Caco-2 (cell line): ENCODE data around the gene PLCD4. TPM values are rescaled to one million over a fixed set of nuclear protein-coding genes. Genes with fewer than 3 reads are reported as not detected.

Source experiments
- BruUV-seq: library from RNA; stranded (reverse); fragments of 400-500 nt; replicated peaks from 2 replicates; lab custom pipeline; 2021; lab: Mats Ljungman, UMichigan
- CTCF ChIA-PET: fragments of 300-600 bp; sonication (Branson Sonifier 250); formaldehyde crosslinking; loops from one replicate; lab custom pipeline; 2022; ENCODE audit warnings: antibody characterized with exemption; lab: Charles Lee
- POLR2A ChIA-PET: fragments of 300-600 bp; sonication (Branson Sonifier 250); formaldehyde crosslinking; loops from one replicate; lab custom pipeline; 2022; ENCODE audit warnings: antibody characterized with exemption; lab: Charles Lee
- DNase-seq, 2 experiments: peaks; one replicate each; pipeline versions ENCODE4 v3.0.0 to v3.0.0-alpha.2; 2020 to 2022
- H3K27me3 ChIP-seq: replicated peaks from 2 replicates; pipeline ENCODE4 v1.6.0; 2011; ENCODE audit warnings: low read length; ENCODE audit not compliant: control insufficient read depth, insufficient read depth
- H3K36me3 ChIP-seq: 2 replicates; pipeline ENCODE4 v1.5.1; 2011; ENCODE audit warnings: low read length; ENCODE audit not compliant: control insufficient read depth, insufficient read depth
- H3K4me1 ChIP-seq: fragments of 250-450 bp; sonication (Bioruptor Pico); 2 replicates; pipeline ENCODE4 v1.5.1; 2020; ENCODE audit warnings: mild to moderate bottlenecking
- H3K4me3 ChIP-seq: 2 replicates; pipeline ENCODE4 v1.5.1; 2011; ENCODE audit warnings: low read depth, mild to moderate bottlenecking, control low read depth, low read length
- H3K9me3 ChIP-seq: fragments of 250-450 bp; sonication (Bioruptor Pico); 2 replicates; pipeline ENCODE4 v1.5.1; 2020; ENCODE audit warnings: mild to moderate bottlenecking, moderate library complexity
- H3K27ac Mint-ChIP-seq: one replicate; pipeline ENCODE4 v1.8.0; 2022; ENCODE audit warnings: mixed read lengths; ENCODE audit not compliant: unreplicated experiment
- H3K27me3 Mint-ChIP-seq: one replicate; pipeline ENCODE4 v1.8.0; 2022; ENCODE audit warnings: mixed read lengths; ENCODE audit not compliant: insufficient read depth, unreplicated experiment
- H3K36me3 Mint-ChIP-seq: one replicate; pipeline ENCODE4 v1.8.0; 2022; ENCODE audit warnings: mild to moderate bottlenecking, mixed read lengths; ENCODE audit not compliant: insufficient read depth, unreplicated experiment
- H3K4me1 Mint-ChIP-seq: one replicate; pipeline ENCODE4 v1.8.0; 2022; ENCODE audit warnings: low read depth, mixed read lengths; ENCODE audit not compliant: unreplicated experiment
- H3K4me3 Mint-ChIP-seq: one replicate; pipeline ENCODE4 v1.8.0; 2022; ENCODE audit warnings: mild to moderate bottlenecking, moderate library complexity, mixed read lengths; ENCODE audit not compliant: unreplicated experiment
- H3K9me3 Mint-ChIP-seq: one replicate; pipeline ENCODE4 v1.8.0; 2022; ENCODE audit warnings: mixed read lengths; ENCODE audit not compliant: unreplicated experiment
- intact Hi-C: fragments of 100-400 bp; cut with micrococcal nuclease; formaldehyde crosslinking; loops from one replicate; pipeline ENCODE4 v1.10.0; 2022; ENCODE audit not compliant: unreplicated experiment
- total RNA-seq: library from RNA; stranded (reverse); gene quantifications from 2 replicates; pipeline ENCODE4 v1.2.3, GENCODE V29; 2022
- TF ChIP-seq, protein P1 (sequence below), 2 experiments: fragments of 200-600 bp in 1 of 2; IDR thresholded peaks; 1 replicate in 1 of 2; 2 replicates in 1 of 2; pipeline versions ENCODE4 v1.5.1 to v1.8.0; 2011 to 2022; ENCODE audit warnings: antibody characterized with exemption in 1 of 2, control low read depth in 1 of 2, inconsistent platforms in 1 of 2, low read depth in 1 of 2, low read length in 1 of 2, mild to moderate bottlenecking in 1 of 2, moderate library complexity in 1 of 2; ENCODE audit not compliant: insufficient read depth in 1 of 2, severe bottlenecking in 1 of 2, unreplicated experiment in 1 of 2

Gene PLCD4
- total RNA-seq, 1 experiment from 2014 or later: 0.48 TPM

DNA sequence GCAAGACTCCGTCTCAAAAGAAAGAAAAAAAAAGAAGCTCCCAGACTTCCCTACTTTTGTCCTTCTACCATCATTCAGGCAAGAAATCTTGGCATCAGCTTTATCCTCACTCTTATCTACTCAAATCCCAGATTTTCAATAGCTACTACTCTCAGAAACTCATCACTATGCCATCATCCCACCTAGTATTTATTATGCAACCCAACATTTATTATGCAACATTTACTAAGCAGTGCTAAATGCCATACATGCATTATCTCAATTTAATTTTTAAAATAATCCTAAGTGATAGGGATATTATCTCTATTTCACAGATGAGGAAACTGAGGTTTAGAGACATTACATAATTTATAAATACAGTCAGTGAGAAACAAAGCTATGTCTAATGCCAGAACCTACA lies 43.6 kb upstream of the PLCD4 start:
- peaks cover 28% of the 10 kb centered on the region for H3K36me3 Mint-ChIP-seq
- DNase-seq: no peak
- TF ChIP-seq, protein P1, sequence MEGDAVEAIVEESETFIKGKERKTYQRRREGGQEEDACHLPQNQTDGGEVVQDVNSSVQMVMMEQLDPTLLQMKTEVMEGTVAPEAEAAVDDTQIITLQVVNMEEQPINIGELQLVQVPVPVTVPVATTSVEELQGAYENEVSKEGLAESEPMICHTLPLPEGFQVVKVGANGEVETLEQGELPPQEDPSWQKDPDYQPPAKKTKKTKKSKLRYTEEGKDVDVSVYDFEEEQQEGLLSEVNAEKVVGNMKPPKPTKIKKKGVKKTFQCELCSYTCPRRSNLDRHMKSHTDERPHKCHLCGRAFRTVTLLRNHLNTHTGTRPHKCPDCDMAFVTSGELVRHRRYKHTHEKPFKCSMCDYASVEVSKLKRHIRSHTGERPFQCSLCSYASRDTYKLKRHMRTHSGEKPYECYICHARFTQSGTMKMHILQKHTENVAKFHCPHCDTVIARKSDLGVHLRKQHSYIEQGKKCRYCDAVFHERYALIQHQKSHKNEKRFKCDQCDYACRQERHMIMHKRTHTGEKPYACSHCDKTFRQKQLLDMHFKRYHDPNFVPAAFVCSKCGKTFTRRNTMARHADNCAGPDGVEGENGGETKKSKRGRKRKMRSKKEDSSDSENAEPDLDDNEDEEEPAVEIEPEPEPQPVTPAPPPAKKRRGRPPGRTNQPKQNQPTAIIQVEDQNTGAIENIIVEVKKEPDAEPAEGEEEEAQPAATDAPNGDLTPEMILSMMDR (IDR thresholded peaks at IDR 0.05; ENCODE audit: insufficient read depth in 1 of 2, low read depth in 1 of 2, low read length in 1 of 2, severe bottlenecking in 1 of 2, unreplicated experiment in 1 of 2): no peak
- peaks cover 7% of the 10 kb centered on the region; the same call in 1 of the 2 replicates for H3K4me1 ChIP-seq
- intact Hi-C loops: loop anchor here (10.0 kb wide), 1 partner anchor 269 kb away; the partner anchor contains the start of gene TMBIM1
- CTCF ChIA-PET: no interaction called here
- H3K27me3 ChIP-seq: no peaks in the 10 kb centered on the region
- no peaks in the 10 kb centered on the region for H3K9me3 Mint-ChIP-seq
- no peak overlapping the region for H3K4me3 Mint-ChIP-seq
- H3K4me3 ChIP-seq: no peak overlapping the region
- H3K27me3 Mint-ChIP-seq: no peaks in the 10 kb centered on the region
- POLR2A ChIA-PET: no interaction called here
- no peaks in the 10 kb centered on the region for H3K9me3 ChIP-seq
- no TSS peak for BruUV-seq
- H3K27ac Mint-ChIP-seq: no peak overlapping the region
- no peaks in the 10 kb centered on the region for H3K36me3 ChIP-seq
- peaks cover 20% of the 10 kb centered on the region for H3K4me1 Mint-ChIP-seq

DNA sequence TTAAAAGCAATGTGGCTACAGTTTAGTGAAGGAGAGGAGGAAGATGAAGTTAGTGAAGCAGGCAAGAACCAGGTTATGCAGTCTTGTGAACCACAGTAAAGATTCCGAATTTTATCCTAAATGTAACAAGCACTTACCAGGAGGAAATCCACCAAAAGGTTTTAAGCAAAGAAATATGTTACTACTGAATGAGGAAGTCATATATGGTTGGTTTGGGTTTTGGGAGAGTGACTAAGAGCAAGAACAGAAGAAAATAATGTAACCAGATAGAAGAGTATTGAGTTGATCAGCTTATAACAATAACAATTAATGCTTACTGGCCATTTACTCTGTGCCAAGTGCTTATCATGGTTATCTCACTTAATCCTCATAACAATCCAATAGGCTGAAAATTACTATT lies 41.4 kb upstream of the PLCD4 start:
- ChIA-PET CTCF (no interaction called here), POLR2A (no interaction called here)
- Mint-ChIP-seq H3K27ac (no peak overlapping the region), H3K9me3 (no peaks in the 10 kb centered on the region), H3K36me3 (peaks cover 38% of the 10 kb centered on the region), H3K4me1 (peaks cover 36% of the 10 kb centered on the region), H3K27me3 (no peaks in the 10 kb centered on the region), H3K4me3 (peak overlapping the region; percentile 86)
- Histone ChIP-seq H3K4me3 (no peak overlapping the region), H3K27me3 (no peaks in the 10 kb centered on the region), H3K9me3 (no peaks in the 10 kb centered on the region), H3K36me3 (no peaks in the 10 kb centered on the region), H3K4me1 (peaks cover 15% of the 10 kb centered on the region)
- BruUV-seq: no TSS peak
- intact Hi-C loops: loop anchor here (10.0 kb wide), 1 partner anchor 271 kb away; the partner anchor contains the start of gene TMBIM1
- no peak for DNase-seq
- TF ChIP-seq, protein P1 (IDR thresholded peaks at IDR 0.05; ENCODE audit: insufficient read depth in 1 of 2, low read depth in 1 of 2, low read length in 1 of 2, severe bottlenecking in 1 of 2, unreplicated experiment in 1 of 2): no peak

DNA sequence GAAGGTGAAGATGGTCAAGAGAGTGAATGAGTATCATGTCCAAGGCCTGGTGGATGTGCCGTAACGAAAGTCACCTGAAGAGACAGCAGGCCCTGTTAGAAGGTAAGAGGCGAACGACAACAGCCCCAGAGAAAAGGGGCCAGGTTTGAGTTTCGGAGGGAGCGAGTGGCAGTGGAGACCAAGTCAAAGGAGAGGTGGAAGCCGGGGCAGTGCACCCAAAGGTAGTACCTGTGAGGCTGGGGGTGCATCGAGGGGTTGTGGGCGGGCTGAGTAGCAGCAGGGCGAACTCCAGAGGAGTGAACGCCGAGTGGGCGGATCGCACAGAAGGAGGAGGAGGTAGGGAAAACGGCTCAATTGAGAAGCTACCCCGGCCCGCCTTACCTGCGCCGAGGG lies 39.9 kb upstream of the PLCD4 start:
- TF ChIP-seq, protein P1 (IDR thresholded peaks at IDR 0.05; ENCODE audit: insufficient read depth in 1 of 2, low read depth in 1 of 2, low read length in 1 of 2, severe bottlenecking in 1 of 2, unreplicated experiment in 1 of 2): no peak
- H3K4me3 Mint-ChIP-seq: peak overlapping the region; percentile 86
- H3K27me3 ChIP-seq: no peaks in the 10 kb centered on the region
- H3K9me3 Mint-ChIP-seq: no peaks in the 10 kb centered on the region
- H3K4me1 ChIP-seq: peaks cover 15% of the 10 kb centered on the region
- H3K27me3 Mint-ChIP-seq: no peaks in the 10 kb centered on the region
- no peak for DNase-seq
- H3K36me3 ChIP-seq: no peaks in the 10 kb centered on the region
- H3K4me1 Mint-ChIP-seq: peaks cover 36% of the 10 kb centered on the region
- POLR2A ChIA-PET: interaction anchor here (1.0 kb wide), 1 partner anchor 298 kb away, joined by 3 read pairs; the partner anchor contains the start of genes AAMP and PNKD
- H3K36me3 Mint-ChIP-seq: peaks cover 38% of the 10 kb centered on the region
- intact Hi-C loops: loop anchor here (1.0 to 10.0 kb wide), 4 partner anchors 91 to 279 kb away; partner anchors contain the start of gene TMBIM1
- CTCF ChIA-PET: no interaction called here
- peak overlapping the region; percentile 64 for H3K4me3 ChIP-seq
- no TSS peak for BruUV-seq
- H3K9me3 ChIP-seq: no peaks in the 10 kb centered on the region
- peak overlapping the region; percentile 86 for H3K27ac Mint-ChIP-seq
